Activated CD4-positive, alpha-beta memory T cell treated with anti-CD3 and anti-CD28 coated beads, Interleukin-2, amount 10 ng/mL, durations not matched to agents 7 days and 5 days (primary cell): Measurements from ENCODE around the gene SLC25A43. TPM values are rescaled to one million over a fixed set of nuclear protein-coding genes. Genes with fewer than 3 reads are reported as not detected.

Experiments used
- CTCF ChIA-PET: fragments of 350-600 bp; sonication (Branson Sonifier 250); formaldehyde crosslinking; loops from one replicate; lab custom pipeline; 2021; ENCODE audit warnings: antibody characterized with exemption, inconsistent platforms; lab: Charles Lee
- POLR2A ChIA-PET: fragments of 350-600 bp; sonication (Branson Sonifier 250); formaldehyde crosslinking; loops from one replicate; lab custom pipeline; 2021; ENCODE audit warnings: antibody characterized with exemption; lab: Charles Lee
- DNase-seq: peaks from one replicate; pipeline ENCODE4 v3.0.0-alpha.2; 2020
- H3K27ac Mint-ChIP-seq: one replicate; pipeline ENCODE4 v1.8.0; 2021; ENCODE audit warnings: mild to moderate bottlenecking, mixed read lengths
- H3K27me3 Mint-ChIP-seq: one replicate; pipeline ENCODE4 v1.8.0; 2021; ENCODE audit warnings: mixed read lengths
- H3K36me3 Mint-ChIP-seq: one replicate; pipeline ENCODE4 v1.8.0; 2021; ENCODE audit warnings: low read depth, mixed read lengths
- H3K4me1 Mint-ChIP-seq: one replicate; pipeline ENCODE4 v1.8.0; 2021; ENCODE audit warnings: mixed read lengths
- H3K4me3 Mint-ChIP-seq: one replicate; pipeline ENCODE4 v1.8.0; 2021; ENCODE audit warnings: mild to moderate bottlenecking, mixed read lengths
- H3K9me3 Mint-ChIP-seq: one replicate; pipeline ENCODE4 v1.8.0; 2021; ENCODE audit warnings: mixed read lengths
- total RNA-seq, 2 experiments: library from RNA; stranded (reverse); gene quantifications; one replicate each; pipeline ENCODE4 v1.2.3, GENCODE V29; 2021

SLC25A43 gene
- total RNA-seq, 2 experiments from 2014 or later: 5.2 to 5.9 TPM

- ChIA-PET POLR2A (no interaction called here), CTCF (no interaction called here)
- DNase-seq: no peak
- Mint-ChIP-seq H3K27ac (no peak overlapping the region), H3K9me3 (no peaks in the 10 kb centered on the region), H3K36me3 (peaks cover 17% of the 10 kb centered on the region), H3K27me3 (no peaks in the 10 kb centered on the region), H3K4me3 (no peak overlapping the region), H3K4me1 (peaks cover 19% of the 10 kb centered on the region)
These were observed 66.4 kb downstream of the SLC25A43 start for GRCh38 chrX:119465555-119465954.

DNA sequence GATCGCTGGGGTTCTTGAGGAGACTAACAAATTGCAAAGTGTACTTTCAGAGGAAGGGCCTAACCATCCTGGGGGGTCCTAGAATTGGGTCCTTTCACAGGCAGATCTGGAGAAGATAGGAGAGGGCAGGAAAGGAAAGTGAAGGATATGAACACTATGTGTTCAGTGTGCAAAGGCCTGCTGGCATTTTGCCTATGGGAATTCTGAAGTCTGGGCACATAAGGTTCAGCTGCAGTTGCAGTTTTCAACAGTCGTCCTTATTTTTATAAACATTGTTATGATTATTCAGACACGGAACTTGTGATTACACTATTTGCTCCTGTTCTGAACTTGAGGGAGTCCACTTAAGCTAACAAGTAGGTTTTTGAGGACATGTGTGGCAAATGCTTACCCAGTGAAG is 67.8 kb downstream of the SLC25A43 start:
- Mint-ChIP-seq H3K4me1 (peaks cover 22% of the 10 kb centered on the region), H3K36me3 (peaks cover 26% of the 10 kb centered on the region), H3K27me3 (no peaks in the 10 kb centered on the region), H3K27ac (no peak overlapping the region), H3K4me3 (no peak overlapping the region), H3K9me3 (no peaks in the 10 kb centered on the region)
- POLR2A ChIA-PET: interaction anchor here (1.1 to 6.1 kb wide), 2 partner anchors 10 to 15 kb away, joined by 3 to 49 read pairs; no protein-coding TSS in a partner anchor
- no peak for DNase-seq
- CTCF ChIA-PET: no interaction called here

DNA sequence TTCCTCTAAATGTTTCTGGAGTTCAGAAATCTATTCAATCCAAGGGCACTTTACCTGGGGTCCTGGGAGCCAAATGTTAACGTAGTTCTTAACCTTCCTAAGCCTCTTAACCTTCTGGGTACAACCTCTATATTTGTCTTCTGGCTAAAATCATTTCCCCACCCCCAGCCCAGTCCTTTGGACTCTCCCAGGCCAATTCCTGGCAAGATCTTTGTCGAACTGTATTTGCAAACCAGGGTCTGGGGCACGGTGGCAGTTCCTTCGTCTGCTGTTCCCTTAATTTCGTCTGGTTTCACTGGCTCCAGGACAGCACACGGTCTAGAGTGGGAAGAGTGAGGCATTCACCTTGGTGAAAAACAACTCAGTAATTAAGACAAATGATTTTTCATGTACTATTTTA is 68.3 kb downstream of the SLC25A43 start:
- ChIA-PET POLR2A (interaction anchor here (1.1 to 6.1 kb wide), 4 partner anchors 9 to 139 kb away, joined by 3 to 49 read pairs (median 8); partner anchors contain the start of gene NKRF), CTCF (no interaction called here)
- no peaks in the 10 kb centered on the region for H3K27me3 Mint-ChIP-seq
- H3K36me3 Mint-ChIP-seq: peaks cover 26% of the 10 kb centered on the region
- no peak for DNase-seq
- peaks cover 22% of the 10 kb centered on the region for H3K4me1 Mint-ChIP-seq
- H3K9me3 Mint-ChIP-seq: no peaks in the 10 kb centered on the region
- no peak overlapping the region for H3K4me3 Mint-ChIP-seq
- no peak overlapping the region for H3K27ac Mint-ChIP-seq

GRCh38 chrX:119467842-119468550 is 68.9 kb downstream of the SLC25A43 start, which contains the start of gene SLC25A5:
Gene SLC25A5, plus strand, starts transcription at chrX:119468444. Its CDS starts 72 bp downstream, at chrX:119468516.
- ChIA-PET CTCF (interaction anchor here (0.7 to 7.2 kb wide), 3 partner anchors 14 to 21 kb away, joined by 3 to 53 read pairs (median 5); no protein-coding TSS in a partner anchor), POLR2A (interaction anchor here (0.7 to 6.1 kb wide), 13 partner anchors 14 to 1137 kb away, joined by 3 to 49 read pairs (median 4); partner anchors contain the start of genes NKRF, RPL39, SOWAHD and STEEP1)
- Mint-ChIP-seq H3K27ac (peak within 1 kb of the TSS; percentile 89), H3K4me1 (peaks cover 22% of the 10 kb centered on the region), H3K27me3 (no peaks in the 10 kb centered on the region), H3K4me3 (peak within 1 kb of the TSS; percentile 82), H3K36me3 (peaks cover 26% of the 10 kb centered on the region), H3K9me3 (no peaks in the 10 kb centered on the region)
- DNase-seq: peak; percentile 84

GRCh38 chrX:119468551-119469312 is 69.6 kb downstream of the SLC25A43 start:
- Mint-ChIP-seq H3K27me3 (no peaks in the 10 kb centered on the region), H3K36me3 (peaks cover 26% of the 10 kb centered on the region), H3K27ac (peak overlapping the region; percentile 89), H3K4me1 (peaks cover 22% of the 10 kb centered on the region), H3K4me3 (peak overlapping the region; percentile 82), H3K9me3 (no peaks in the 10 kb centered on the region)
- CTCF ChIA-PET: interaction anchor here (0.6 to 7.2 kb wide), 13 partner anchors 9 to 323 kb away, joined by 3 to 53 read pairs (median 3); partner anchors contain the start of genes NKRF and RPL39
- POLR2A ChIA-PET: interaction anchor here (0.6 to 6.1 kb wide), 19 partner anchors 9 to 1136 kb away, joined by 3 to 49 read pairs (median 4); partner anchors contain the start of genes NKRF, RPL39, SOWAHD and STEEP1
- DNase-seq: peak; percentile 91

DNA sequence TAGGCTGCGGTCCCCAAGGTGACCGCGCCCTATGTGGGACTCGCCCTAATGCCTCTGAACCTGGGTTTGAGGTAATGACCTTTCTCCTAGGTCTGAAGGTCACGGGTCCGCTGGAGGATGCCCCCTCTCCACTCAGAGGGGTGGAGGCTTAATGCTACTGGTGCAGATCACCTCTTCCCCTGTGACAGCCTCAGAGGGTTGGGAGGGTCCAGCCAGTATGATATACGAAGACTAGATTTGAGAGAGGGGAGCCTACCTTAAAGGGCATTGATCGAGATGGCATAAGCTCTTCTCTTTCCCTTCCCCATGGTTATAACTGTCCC is 70.1 kb downstream of the SLC25A43 start:
- Mint-ChIP-seq H3K4me1 (peaks cover 22% of the 10 kb centered on the region), H3K27me3 (no peaks in the 10 kb centered on the region), H3K4me3 (peak overlapping the region; percentile 82), H3K27ac (peak overlapping the region; percentile 89), H3K9me3 (no peaks in the 10 kb centered on the region), H3K36me3 (peaks cover 26% of the 10 kb centered on the region)
- ChIA-PET CTCF (interaction anchor here (0.6 to 7.2 kb wide), 12 partner anchors 9 to 322 kb away, joined by 3 to 53 read pairs (median 4); partner anchors contain the start of genes NKRF and RPL39), POLR2A (interaction anchor here (0.6 to 6.1 kb wide), 12 partner anchors 9 to 322 kb away, joined by 3 to 49 read pairs (median 6); partner anchors contain the start of genes NKRF, RPL39 and UBE2A)
- no peak for DNase-seq

DNA sequence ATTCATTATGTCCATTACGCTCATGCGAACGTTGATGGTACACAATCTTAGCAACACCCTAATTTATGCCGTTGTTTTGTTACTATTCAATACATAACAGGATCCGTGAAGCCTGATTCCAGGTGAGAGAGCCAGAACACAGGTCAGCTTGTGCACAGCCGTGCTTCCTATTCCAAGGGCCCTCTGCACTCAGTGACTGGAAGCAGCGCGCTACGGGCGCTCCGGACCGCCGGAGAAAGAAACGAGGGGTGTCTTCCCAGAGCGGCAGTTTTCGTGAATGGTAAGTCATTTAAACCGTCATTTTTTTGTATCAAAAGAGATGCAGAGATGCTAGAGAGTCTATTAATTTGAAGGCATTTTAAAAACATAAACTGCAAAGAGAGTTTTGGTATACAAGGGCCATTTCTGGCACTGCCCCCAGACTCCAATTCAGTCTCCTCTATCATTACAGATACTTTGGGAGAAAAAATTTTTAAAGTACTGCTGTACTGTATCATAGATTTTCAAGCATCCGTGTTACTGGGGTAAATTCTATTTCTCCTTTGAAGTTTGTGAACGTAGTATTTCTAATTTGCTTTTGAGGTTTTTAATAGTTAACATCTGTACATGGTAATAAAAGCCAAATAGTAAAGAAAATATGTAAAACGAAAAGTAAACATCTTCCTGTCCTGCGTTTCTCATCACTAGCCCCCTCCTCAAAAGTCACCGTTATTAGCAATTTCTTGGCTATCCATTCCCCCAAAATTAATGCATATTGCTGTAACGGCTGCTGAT is 75.7 kb downstream of the SLC25A43 start:
- no peak for DNase-seq
- H3K36me3 Mint-ChIP-seq: peaks cover 17% of the 10 kb centered on the region
- ChIA-PET CTCF (interaction anchor here (7.2 kb wide), 1 partner anchor 8 kb away, joined by 53 read pairs; no protein-coding TSS in a partner anchor), POLR2A (no interaction called here)
- H3K4me1 Mint-ChIP-seq: peaks cover 10% of the 10 kb centered on the region
- no peak overlapping the region for H3K4me3 Mint-ChIP-seq
- no peak overlapping the region for H3K27ac Mint-ChIP-seq
- H3K9me3 Mint-ChIP-seq: no peaks in the 10 kb centered on the region
- peaks cover 11% of the 10 kb centered on the region for H3K27me3 Mint-ChIP-seq

GRCh38 chrX:119475389-119476101 is 76.4 kb downstream of the SLC25A43 start:
- peaks cover 9% of the 10 kb centered on the region for H3K36me3 Mint-ChIP-seq
- H3K27me3 Mint-ChIP-seq: peaks cover 11% of the 10 kb centered on the region
- no peak overlapping the region for H3K4me3 Mint-ChIP-seq
- H3K9me3 Mint-ChIP-seq: no peaks in the 10 kb centered on the region
- ChIA-PET CTCF (interaction anchor here (0.5 kb wide), 1 partner anchor 254 kb away, joined by 3 read pairs; no protein-coding TSS in a partner anchor), POLR2A (no interaction called here)
- no peak overlapping the region for H3K27ac Mint-ChIP-seq
- H3K4me1 Mint-ChIP-seq: peaks cover 3% of the 10 kb centered on the region
- no peak for DNase-seq

- ChIA-PET POLR2A (interaction anchor here (1.4 kb wide), 1 partner anchor 9 kb away, joined by 7 read pairs; no protein-coding TSS in a partner anchor), CTCF (interaction anchor here (1.1 to 1.5 kb wide), 2 partner anchors 8 to 38 kb away, joined by 3 to 6 read pairs; no protein-coding TSS in a partner anchor)
- Mint-ChIP-seq H3K27me3 (peaks cover 11% of the 10 kb centered on the region), H3K27ac (no peak overlapping the region), H3K36me3 (no peaks in the 10 kb centered on the region), H3K4me3 (no peak overlapping the region), H3K4me1 (peaks cover 6% of the 10 kb centered on the region), H3K9me3 (no peaks in the 10 kb centered on the region)
- DNase-seq: no peak
These were observed 78.7 kb downstream of the SLC25A43 start for GRCh38 chrX:119477812-119478232.

DNA sequence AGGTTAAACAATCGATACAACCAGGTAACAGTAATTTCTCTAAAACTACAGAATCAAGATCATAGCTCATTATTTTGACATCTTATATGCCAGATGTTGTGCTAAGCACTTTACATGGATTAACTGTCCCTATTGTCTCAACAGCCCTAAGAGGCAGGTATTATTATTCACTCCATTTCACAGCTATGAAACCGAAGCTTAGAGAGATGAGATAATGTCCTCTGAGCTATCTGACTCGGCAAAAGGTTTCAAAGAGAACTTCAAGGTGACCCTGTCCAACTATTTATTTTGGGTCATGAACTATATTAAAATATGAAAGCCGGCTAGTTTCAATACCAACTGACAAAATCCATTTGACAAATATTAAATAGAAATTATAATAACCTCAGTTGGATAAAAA is 79.4 kb downstream of the SLC25A43 start:
- H3K27ac Mint-ChIP-seq: no peak overlapping the region
- H3K36me3 Mint-ChIP-seq: no peaks in the 10 kb centered on the region
- H3K4me3 Mint-ChIP-seq: no peak overlapping the region
- peaks cover 11% of the 10 kb centered on the region for H3K27me3 Mint-ChIP-seq
- no peaks in the 10 kb centered on the region for H3K9me3 Mint-ChIP-seq
- no peak for DNase-seq
- ChIA-PET CTCF (interaction anchor here (1.1 to 1.5 kb wide), 2 partner anchors 9 to 38 kb away, joined by 3 to 6 read pairs; no protein-coding TSS in a partner anchor), POLR2A (interaction anchor here (1.4 kb wide), 1 partner anchor 9 kb away, joined by 7 read pairs; no protein-coding TSS in a partner anchor)
- H3K4me1 Mint-ChIP-seq: peaks cover 9% of the 10 kb centered on the region

- ChIA-PET CTCF (interaction anchor here (0.8 kb wide), 1 partner anchor 11 kb away, joined by 3 read pairs; no protein-coding TSS in a partner anchor), POLR2A (interaction anchor here (5.6 kb wide), 1 partner anchor 10 kb away, joined by 49 read pairs; the partner anchor contains the start of gene SLC25A5)
These were observed 80.7 kb downstream of the SLC25A43 start for GRCh38 chrX:119479845-119480244.

More at GRCh38 chrX:119479845-119480244, 80.7 kb downstream of the SLC25A43 start:
- Mint-ChIP-seq H3K36me3 (no peaks in the 10 kb centered on the region), H3K4me3 (no peak overlapping the region), H3K4me1 (peaks cover 9% of the 10 kb centered on the region), H3K27ac (no peak overlapping the region), H3K9me3 (no peaks in the 10 kb centered on the region), H3K27me3 (peaks cover 8% of the 10 kb centered on the region)
- no peak for DNase-seq
